K562 (cell line): ENCODE measurements around the gene DEK.

Source experiments
- ARHGAP35 ChIP-seq: fragments of 450-650 bp; IDR thresholded peaks from 2 replicates; pipeline ENCODE4 v1.6.1; 2018; ENCODE audit not compliant: partially characterized antibody
- CBX2 ChIP-seq: fragments of 200-600 bp; sonication (generic); IDR thresholded peaks from one replicate; pipeline ENCODE4 v1.6.1; 2012; ENCODE audit warnings: mild to moderate bottlenecking, low read length, inconsistent platforms; ENCODE audit not compliant: insufficient read depth, poor library complexity, severe bottlenecking
- EZH2 ChIP-seq: IDR thresholded peaks from 2 replicates; pipeline ENCODE4 v1.6.1; 2012; ENCODE audit warnings: low read depth, mild to moderate bottlenecking, inconsistent platforms, low read length, borderline replicate concordance
- HDAC1 ChIP-seq, 2 experiments: fragments of 450-650 bp; IDR thresholded peaks; 2 replicates each; pipeline ENCODE4 v1.6.1; 2016 to 2017; ENCODE audit warnings: inconsistent platforms in 1 of 2, mild to moderate bottlenecking in 1 of 2, moderate library complexity in 1 of 2
- RFX5 ChIP-seq: IDR thresholded peaks from 2 replicates; pipeline ENCODE4 v1.6.1; 2011; ENCODE audit warnings: low read depth, mild to moderate bottlenecking, improper control_type of control experiment, low read length
- TAF7 ChIP-seq: fragments of 450-650 bp; IDR thresholded peaks from 2 replicates; pipeline ENCODE4 v1.6.1; 2016; ENCODE audit warnings: missing genetic modification characterization, missing compliant biosample characterization
- ZBTB8A ChIP-seq: fragments of 450-650 bp; IDR thresholded peaks from 2 replicates; pipeline ENCODE4 v1.6.1; 2018; ENCODE audit warnings: mild to moderate bottlenecking, moderate library complexity; ENCODE audit not compliant: partially characterized antibody
- ZNF384 ChIP-seq: IDR thresholded peaks from 2 replicates; pipeline ENCODE4 v1.6.1; 2012; ENCODE audit warnings: low read depth, low read length, improper control_type of control experiment
- ZNF449 ChIP-seq: fragments of 250-450 bp; sonication (Bioruptor Pico); IDR thresholded peaks from 2 replicates; pipeline ENCODE4 v1.8.0; 2022; ENCODE audit warnings: moderate library complexity, mild to moderate bottlenecking, inconsistent platforms
- ZNF644 ChIP-seq: fragments of 200-800 bp; sonication (Bioruptor generic); IDR thresholded peaks from 2 replicates; pipeline ENCODE4 v1.6.1; 2016; ENCODE audit warnings: low read depth, missing genetic modification characterization, missing compliant biosample characterization
- ZNF695 ChIP-seq: fragments of 450-650 bp; formaldehyde crosslinking; IDR thresholded peaks from 2 replicates; pipeline ENCODE4 v1.4.0; 2020; ENCODE audit warnings: mild to moderate bottlenecking, moderate library complexity

GRCh38 chr6:18289283-18289682 is 25.0 kb upstream of the DEK start:
- no peak for TF ChIP-seq ZNF644 (tag)
- TF ChIP-seq ZNF384: no peak
- TF ChIP-seq HDAC1 (IDR thresholded peaks at IDR 0.05): no peak
- no peak for TF ChIP-seq CBX2
- TF ChIP-seq TAF7 (tag): no peak
- TF ChIP-seq RFX5: no peak
- TF ChIP-seq ARHGAP35: no peak
- TF ChIP-seq ZNF695 (CRISPR knock-in tag): no peak
- no peak for TF ChIP-seq EZH2
- TF ChIP-seq ZNF449 (CRISPR knock-in tag): no peak
- TF ChIP-seq ZBTB8A: no peak
